ELR (cell line): ENCODE data around the gene SERPINA12.
"Not testable (repeated sequence)": the region's sequence is repeated elsewhere in the genome, so short reads cannot be mapped to it uniquely, and the experiment has no call there.

Experiments used
- DNase-seq: peaks from one replicate; pipeline ENCODE4 v3.0.0-alpha.2; 2015; ENCODE audit warnings: low read depth

The SERPINA12 gene

DNA sequence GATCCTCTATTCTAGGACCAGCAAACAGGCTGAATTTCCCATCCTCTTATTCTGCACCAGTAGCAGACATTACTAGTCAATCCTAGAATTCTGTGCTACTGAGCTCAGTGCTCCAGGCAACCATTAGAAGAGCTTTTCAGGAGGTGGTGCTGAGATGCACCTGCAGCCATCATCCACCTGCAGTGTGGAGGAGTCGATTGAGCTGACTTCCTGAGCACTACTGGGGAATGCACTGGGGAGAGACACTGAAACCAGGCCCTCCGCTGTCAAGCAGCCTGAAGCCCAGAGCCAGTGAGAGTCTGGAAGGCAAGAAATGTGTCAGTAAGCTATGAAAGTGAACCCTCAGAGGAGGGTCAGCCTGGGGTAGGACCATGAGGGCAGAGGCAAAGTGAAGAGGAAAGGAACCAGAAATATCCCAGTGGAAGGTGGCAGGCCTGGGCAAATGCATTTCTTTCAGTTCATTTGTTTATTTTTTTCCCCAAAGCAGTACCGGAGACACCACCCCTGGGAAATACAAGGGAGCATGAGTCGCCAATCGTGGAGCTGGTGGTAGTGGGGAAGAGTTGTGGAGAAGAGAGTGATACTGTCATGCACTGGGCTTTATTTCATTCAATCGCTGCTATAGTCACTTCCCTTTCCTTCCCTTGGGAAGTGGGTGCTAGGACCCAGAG is 28.9 kb upstream of the SERPINA12 start:
- no peak for DNase-seq

DNA sequence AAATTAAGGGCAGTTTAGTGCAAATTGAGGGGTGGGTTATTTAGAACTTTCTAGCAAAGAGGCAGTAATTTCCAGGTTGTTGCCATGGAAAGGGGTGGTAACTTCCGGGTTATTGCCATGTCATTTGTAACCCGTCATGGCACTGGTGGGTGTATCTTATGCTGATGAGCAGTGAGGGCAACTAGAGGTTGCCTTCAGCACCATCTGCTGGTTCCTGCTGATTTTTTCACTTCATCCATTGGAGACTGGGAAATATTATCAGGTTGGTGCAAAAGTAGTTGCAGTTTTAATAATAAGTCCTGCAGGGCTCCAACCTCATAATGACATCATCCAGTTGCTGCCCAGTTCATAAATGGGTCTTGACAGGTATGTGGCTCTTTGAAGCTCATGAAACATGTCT is 27.6 kb upstream of the SERPINA12 start:
- DNase-seq = peak; percentile 63

- DNase-seq = no peak
Observed at GRCh38 chr14:94535506-94535905, 26.2 kb upstream of the SERPINA12 start.

- DNase-seq = peak; percentile 74
Observed at GRCh38 chr14:94532447-94532846, 23.2 kb upstream of the SERPINA12 start.

GRCh38 chr14:94531187-94531586 is 21.9 kb upstream of the SERPINA12 start:
- DNase-seq = no peak

DNA sequence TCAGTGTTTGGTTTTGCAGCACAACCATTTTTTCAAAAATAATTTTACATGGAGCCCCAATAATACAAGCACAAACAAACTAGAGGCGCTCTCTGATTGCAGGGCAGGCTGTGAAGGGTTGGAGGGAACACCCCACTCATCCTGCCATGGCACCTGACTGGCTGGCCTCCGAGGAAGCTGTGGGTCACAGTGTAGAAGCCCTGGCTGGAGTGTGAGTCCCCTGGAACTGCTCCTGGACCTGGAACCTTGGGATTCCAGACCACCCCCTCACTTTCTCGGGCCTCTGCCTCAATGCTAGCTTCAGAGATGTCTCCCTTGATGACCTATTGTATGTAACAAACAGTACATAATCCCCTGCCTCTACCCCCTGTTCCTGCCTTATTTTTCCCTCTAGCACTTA is 14.8 kb upstream of the SERPINA12 start:
- DNase-seq = no peak

DNA sequence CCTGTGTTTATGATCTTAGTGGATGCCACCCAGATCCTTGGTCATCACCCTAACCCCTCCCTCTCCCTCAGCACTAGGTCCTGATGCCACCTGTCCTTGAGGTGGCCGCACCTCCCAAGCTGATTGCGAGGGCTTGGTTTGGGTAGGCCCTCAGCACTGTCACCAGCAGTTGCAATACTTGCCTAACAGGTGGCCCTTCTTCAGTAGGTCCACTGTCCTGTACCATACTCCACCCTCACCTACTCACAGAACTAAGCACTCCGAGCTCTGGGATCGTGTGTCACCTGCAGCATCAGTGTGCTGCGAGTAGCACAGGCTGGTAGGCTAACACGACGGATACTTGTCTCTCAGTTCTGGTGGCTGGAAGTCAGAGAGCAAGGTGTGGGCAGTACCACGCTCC is 14.0 kb upstream of the SERPINA12 start:
- no peak for DNase-seq

DNA sequence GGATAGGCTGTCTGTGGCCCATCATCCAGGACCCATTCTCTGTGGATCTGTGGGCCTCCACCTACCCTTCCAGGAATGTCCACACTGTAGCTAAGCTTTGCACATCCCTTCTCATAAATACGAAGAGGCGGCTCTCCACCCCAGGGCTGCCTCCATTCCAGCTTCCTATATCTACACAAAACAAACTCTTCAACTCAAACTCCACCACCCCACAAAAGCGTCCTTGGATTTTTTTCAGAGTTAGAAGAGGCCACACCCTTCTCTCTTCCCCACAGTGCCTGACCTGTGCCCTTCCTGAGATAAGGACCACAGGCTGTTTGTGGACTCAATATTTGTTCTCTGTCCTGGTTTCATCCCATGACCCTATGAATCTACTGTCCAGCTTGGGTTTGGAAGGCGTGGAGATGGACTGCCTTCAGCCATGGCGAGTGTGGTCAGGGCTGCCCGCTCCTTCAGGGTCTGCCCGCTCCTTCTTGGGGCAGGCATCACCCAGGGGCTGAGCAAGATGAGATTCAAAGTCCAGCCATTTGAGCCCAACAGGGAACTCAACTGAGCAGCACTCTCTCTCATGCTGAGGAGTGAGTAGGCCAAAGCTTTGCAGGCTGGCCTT is 13.0 kb upstream of the SERPINA12 start:
- no peak for DNase-seq

DNA sequence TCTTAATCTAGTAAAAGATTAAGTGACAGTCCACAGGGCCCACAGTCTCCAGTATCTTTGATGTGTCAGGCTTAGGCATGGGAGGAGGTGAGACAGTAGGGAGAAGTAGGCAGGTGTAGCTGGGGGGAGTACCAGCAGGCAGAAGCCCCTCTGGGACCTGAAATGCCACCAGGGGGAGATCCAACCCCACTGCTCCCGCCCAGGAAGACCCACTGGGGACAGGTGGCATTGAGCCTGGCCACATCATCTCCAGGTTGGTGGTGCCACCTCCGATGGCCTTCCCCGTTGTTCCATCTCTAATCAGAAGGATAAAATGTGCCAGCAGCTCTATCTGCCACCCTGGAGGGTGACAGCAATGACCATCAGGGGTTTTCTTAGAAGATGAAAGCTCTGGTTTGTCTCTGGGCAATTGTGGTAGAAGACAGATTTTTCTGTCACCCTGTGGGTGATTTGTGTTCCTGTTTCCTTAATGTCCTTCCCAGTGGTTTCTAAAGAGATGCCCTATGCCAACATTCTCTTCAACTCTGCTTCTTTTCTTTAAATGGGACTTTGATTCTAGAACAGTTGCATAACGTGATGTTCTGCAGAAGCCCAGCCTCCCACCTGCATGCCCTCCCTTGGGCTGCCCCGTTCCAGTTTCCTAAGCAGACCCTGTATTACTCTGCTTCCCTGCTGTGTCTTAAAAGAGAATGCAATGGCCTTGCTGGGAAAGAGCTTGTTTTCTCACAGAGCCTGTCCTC is 12.3 kb upstream of the SERPINA12 start:
- no peak for DNase-seq

- DNase-seq = no peak
Observed at GRCh38 chr14:94517641-94518257, 8.5 kb upstream of the SERPINA12 start.

DNA sequence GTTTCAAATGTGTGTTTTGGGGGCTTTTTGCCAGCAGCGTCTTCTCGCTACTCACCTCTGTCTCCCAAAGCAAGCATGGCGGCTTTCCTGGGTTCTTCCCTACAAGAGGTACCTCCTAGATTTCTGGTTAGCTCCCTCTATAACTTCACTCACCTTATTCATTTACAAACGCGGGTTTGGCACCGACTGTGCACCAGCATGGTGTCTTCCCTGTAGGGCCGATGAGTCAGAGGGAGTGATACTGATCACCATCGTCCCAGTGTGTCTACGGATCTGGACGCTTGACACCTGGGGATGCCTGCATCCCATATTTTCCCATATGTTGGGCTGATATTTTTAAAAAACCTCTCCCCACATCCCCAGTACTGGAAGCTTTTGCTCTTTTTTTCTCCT is 8.0 kb upstream of the SERPINA12 start:
- DNase-seq = no peak

- DNase-seq = no peak
Observed at GRCh38 chr14:94515856-94516255, 6.6 kb upstream of the SERPINA12 start.

GRCh38 chr14:94515426-94515825 is 6.2 kb upstream of the SERPINA12 start:
- DNase-seq = no peak

DNA sequence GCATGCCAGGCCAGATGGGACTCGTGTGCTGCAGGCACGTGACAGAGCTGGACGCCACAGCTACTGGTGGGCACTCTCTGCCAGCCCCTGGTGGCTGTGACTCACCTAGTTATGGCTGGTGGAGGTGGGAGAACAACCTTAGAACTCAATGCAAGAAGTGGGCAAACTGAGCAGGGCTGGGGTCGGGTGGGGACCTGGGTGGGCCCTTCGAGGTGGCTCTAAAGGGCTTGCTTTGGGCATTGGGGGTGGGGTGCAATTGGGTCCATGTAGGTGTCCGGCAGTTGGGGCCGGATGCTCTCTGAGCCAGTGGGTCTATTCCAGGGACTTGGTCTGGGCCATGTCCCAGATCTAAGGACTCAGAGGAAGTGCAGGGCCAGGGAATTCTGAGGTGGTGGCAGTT is 5.1 kb upstream of the SERPINA12 start:
- no peak for DNase-seq

DNA sequence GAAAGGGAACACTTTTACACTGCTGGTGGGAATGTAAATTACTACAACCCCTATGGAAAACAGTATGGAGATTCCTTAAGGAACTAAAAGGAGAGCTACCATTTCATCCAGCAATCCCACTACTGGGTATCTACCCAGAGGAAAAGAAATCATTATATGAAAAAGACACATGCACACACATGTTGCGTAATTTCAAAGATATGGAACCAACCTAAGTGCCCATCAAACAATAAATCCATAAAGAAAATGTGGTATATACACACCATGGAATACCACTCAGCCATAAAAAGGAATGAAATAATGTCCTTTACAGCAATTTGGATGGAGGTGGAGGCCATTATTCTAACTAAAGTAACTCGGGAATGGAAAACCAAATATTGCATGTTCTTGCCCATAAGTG is 1.2 kb upstream of the SERPINA12 start:
- DNase-seq = not testable (repeated sequence)

DNA sequence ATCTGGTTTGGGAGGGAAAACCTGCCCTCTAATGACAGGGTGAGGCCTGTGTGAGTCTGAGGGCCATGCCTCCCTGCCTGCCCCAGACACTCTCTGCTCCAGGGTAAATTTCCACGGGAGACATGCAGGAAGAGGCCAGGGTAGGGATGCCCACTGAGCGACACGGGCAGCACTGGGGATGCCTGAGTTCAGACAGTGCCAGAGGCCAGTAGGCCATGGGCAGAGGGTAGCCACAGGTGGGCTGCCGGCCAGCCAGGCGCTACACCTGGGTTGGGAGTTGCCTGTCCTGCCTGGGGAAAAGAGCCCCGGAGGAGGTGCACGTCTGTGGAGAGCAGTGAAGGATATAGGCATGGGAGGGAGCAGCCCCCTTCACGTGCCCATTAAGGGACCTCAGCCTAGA is 3.6 kb downstream of the SERPINA12 start:
- DNase-seq = no peak

GRCh38 chr14:94505206-94505605 is 4.1 kb downstream of the SERPINA12 start:
- DNase-seq = no peak

- no peak for DNase-seq
Observed at GRCh38 chr14:94501588-94502516, 7.4 kb downstream of the SERPINA12 start.

- no peak for DNase-seq
Observed at GRCh38 chr14:94500264-94500663, 9.0 kb downstream of the SERPINA12 start.

DNA sequence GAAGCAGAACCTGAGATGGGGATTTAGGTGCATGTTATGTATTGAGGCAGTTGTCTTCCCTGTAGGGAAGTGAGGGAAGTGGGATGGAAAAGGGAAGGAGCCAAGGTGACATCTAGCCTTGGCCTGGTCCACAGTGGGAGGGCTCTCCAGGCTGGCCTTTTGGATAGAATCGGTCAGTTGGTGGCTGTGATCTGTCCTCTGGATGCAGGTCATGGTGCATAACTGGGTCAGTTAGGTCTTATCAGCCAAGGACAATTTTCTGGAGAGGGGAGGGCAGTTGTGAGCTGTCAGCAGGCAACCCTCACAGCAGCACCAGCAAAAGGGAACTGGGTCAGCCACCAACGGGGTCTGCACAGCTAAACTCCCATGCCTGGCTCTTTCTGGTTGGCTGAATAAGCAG is 9.6 kb downstream of the SERPINA12 start:
- DNase-seq = no peak

- DNase-seq = no peak
Observed at GRCh38 chr14:94498215-94498614, 11.1 kb downstream of the SERPINA12 start.

DNA sequence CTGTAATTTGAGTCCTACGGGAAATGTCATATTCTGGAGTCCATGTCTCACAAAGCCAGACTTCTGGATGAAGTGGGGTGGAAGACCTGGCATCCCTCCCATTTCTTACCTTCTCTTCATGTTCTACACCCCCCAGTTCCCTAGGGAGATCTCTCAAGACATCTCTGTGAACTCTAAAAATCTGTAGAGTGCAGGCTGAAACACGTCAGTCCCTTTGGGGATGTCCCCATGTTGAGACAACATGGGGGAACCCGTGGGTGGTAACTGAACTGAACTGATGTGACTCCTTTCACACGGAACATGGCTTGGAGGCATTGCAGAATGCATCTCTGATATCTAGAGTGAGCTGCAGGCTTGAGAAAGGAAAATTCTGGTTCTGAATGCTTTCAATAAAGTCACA is 15.2 kb downstream of the SERPINA12 start:
- no peak for DNase-seq
